A673 (cell line): Measurements from ENCODE around the gene RFTN1.

ENCODE experiments used
- EZH2 ChIP-seq: fragments of 200-600 bp; sonication (generic); IDR thresholded peaks from 2 replicates; pipeline ENCODE4 v1.6.1; 2017; ENCODE audit warnings: borderline replicate concordance, low read depth, mild to moderate bottlenecking, mixed read lengths, antibody characterized with exemption, low read length; ENCODE audit not compliant: poor library complexity, severe bottlenecking
- TF ChIP-seq, protein P1 (sequence below): fragments of 300-800, 200-600 bp; sonication (generic); conservative IDR thresholded peaks from 2 replicates; pipeline ENCODE4 v1.5.1; 2017; ENCODE audit warnings: low read depth, mild to moderate bottlenecking, antibody characterized with exemption, low read length, moderate library complexity, mixed read lengths

DNA sequence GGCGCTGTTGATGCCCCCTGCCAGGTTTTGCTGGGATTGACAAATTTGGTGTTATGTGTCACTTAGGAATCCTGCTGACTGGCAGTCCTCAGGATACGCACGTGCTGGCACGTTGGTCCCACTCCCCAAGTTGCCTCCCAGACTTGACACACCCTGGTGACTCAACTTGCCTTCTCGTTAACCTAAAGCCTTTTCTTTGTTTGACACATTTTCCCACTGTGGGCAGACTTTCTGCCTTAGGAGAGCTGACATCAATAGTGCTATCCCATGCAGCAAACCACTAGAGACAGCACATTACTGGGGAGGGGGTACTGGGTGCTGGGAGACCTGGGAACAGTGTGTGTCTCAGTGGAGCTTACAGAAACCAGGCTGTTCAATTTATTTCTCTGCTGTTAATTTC is 144.2 kb downstream of the RFTN1 start:
- TF ChIP-seq, protein P1, sequence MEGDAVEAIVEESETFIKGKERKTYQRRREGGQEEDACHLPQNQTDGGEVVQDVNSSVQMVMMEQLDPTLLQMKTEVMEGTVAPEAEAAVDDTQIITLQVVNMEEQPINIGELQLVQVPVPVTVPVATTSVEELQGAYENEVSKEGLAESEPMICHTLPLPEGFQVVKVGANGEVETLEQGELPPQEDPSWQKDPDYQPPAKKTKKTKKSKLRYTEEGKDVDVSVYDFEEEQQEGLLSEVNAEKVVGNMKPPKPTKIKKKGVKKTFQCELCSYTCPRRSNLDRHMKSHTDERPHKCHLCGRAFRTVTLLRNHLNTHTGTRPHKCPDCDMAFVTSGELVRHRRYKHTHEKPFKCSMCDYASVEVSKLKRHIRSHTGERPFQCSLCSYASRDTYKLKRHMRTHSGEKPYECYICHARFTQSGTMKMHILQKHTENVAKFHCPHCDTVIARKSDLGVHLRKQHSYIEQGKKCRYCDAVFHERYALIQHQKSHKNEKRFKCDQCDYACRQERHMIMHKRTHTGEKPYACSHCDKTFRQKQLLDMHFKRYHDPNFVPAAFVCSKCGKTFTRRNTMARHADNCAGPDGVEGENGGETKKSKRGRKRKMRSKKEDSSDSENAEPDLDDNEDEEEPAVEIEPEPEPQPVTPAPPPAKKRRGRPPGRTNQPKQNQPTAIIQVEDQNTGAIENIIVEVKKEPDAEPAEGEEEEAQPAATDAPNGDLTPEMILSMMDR: no peak
- no peak for TF ChIP-seq EZH2
